ENCODE measurements around the gene HCAR1. TPM values are rescaled to one million over a fixed set of nuclear protein-coding genes. Genes with fewer than 3 reads are reported as not detected.
"Not testable (repeated sequence)": the region's sequence is repeated elsewhere in the genome, so short reads cannot be mapped to it uniquely, and the experiment has no call there.

The HCAR1 gene
- polyA plus RNA-seq (2012; ENCODE audit: low read depth, missing spikeins) = 0.54 TPM

GRCh38 chr12:122730215-122731014 is at the start of gene HCAR1:
Gene HCAR1 (minus strand): TSS chr12:122730844. CDS start chr12:122730339, 505 bp downstream.
- TF ChIP-seq SPI1 (IDR thresholded peaks at IDR 0.05; ENCODE audit: low read depth, low read length) (no peak), POLR2A (IDR thresholded peaks at IDR 0.05; ENCODE audit: low read depth, low read length) (peak; percentile 46)
- peak; percentile 78 for FAIRE-seq
- DNase-seq (ENCODE audit: insufficient read length, low spot score) = no peak

DNA sequence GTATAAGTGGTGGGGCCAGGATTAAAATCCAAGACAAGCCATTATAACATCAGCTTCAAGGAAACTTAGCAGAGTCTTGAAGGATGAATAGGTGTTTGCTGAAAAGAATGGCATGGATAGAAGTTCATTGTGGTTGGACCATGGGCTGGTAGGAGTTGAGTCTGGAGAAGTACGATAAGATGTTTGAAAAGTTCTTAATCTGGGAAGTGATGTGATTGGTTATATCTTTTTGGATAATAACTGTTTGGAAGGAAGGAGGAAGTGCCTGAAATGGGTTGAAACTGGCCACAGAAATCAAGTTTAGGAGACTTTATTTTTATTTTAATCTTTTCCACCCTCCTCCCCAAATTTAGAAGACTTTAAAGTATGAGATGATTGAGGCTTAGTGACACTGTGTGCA is 26.9 kb upstream of the HCAR1 start:
- TF ChIP-seq SPI1 (IDR thresholded peaks at IDR 0.05; ENCODE audit: low read depth, low read length) (peak; percentile 14; the same call in 1 of the 2 replicates), POLR2AphosphoS5 (IDR thresholded peaks at IDR 0.05; ENCODE audit: low read depth, low read length) (no peak), PAX5 (IDR thresholded peaks at IDR 0.05; ENCODE audit: insufficient read depth, low read length, severe bottlenecking) (no peak)
- FAIRE-seq (no peak), DNase-seq (ENCODE audit: insufficient read length, low spot score) (no peak)

- no peak for FAIRE-seq
- TF ChIP-seq TAF1 (IDR thresholded peaks at IDR 0.05; ENCODE audit: low read depth, low read length) = no peak
- no peak for TF ChIP-seq PAX5 (IDR thresholded peaks at IDR 0.05; ENCODE audit: insufficient read depth, low read length, severe bottlenecking)
- TF ChIP-seq SPI1 (IDR thresholded peaks at IDR 0.05; ENCODE audit: low read depth, low read length) = no peak
- TF ChIP-seq POU2F2 (IDR thresholded peaks at IDR 0.05; ENCODE audit: low read depth, low read length) = no peak
- no peak for TF ChIP-seq POLR2AphosphoS5 (IDR thresholded peaks at IDR 0.05; ENCODE audit: low read depth, low read length)
- TF ChIP-seq POLR2A (IDR thresholded peaks at IDR 0.05; ENCODE audit: low read depth, low read length) = no peak
- DNase-seq (ENCODE audit: insufficient read length, low spot score) = no peak
These were observed 24.1 kb upstream of the HCAR1 start for GRCh38 chr12:122754790-122755189.

DNA sequence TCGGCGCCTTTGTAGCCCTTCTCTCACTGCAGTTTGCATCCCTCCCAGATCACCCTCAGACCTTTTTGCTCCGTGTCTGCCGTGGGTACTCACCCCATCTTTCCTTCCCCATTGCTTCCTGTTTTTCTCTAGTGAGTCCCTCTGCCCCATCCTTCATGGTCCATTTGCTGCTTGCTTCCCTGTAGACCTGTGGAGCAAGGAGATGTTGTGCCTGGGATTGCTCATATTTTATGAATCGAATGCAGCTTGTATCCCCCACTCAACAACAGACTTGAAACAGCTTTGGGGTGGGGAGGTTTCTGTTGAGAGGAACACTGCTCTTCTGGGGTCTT is 22.6 kb upstream of the HCAR1 start:
- no peak for TF ChIP-seq TAF1 (IDR thresholded peaks at IDR 0.05; ENCODE audit: low read depth, low read length)
- TF ChIP-seq POU2F2 (IDR thresholded peaks at IDR 0.05; ENCODE audit: low read depth, low read length) = no peak
- no peak for TF ChIP-seq SPI1 (IDR thresholded peaks at IDR 0.05; ENCODE audit: low read depth, low read length)
- TF ChIP-seq POLR2AphosphoS5 (IDR thresholded peaks at IDR 0.05; ENCODE audit: low read depth, low read length) = no peak
- TF ChIP-seq PAX5 (IDR thresholded peaks at IDR 0.05; ENCODE audit: insufficient read depth, low read length, severe bottlenecking) = no peak
- TF ChIP-seq POLR2A (IDR thresholded peaks at IDR 0.05; ENCODE audit: low read depth, low read length) = no peak
- no peak for FAIRE-seq
- DNase-seq (ENCODE audit: insufficient read length, low spot score) = no peak

DNA sequence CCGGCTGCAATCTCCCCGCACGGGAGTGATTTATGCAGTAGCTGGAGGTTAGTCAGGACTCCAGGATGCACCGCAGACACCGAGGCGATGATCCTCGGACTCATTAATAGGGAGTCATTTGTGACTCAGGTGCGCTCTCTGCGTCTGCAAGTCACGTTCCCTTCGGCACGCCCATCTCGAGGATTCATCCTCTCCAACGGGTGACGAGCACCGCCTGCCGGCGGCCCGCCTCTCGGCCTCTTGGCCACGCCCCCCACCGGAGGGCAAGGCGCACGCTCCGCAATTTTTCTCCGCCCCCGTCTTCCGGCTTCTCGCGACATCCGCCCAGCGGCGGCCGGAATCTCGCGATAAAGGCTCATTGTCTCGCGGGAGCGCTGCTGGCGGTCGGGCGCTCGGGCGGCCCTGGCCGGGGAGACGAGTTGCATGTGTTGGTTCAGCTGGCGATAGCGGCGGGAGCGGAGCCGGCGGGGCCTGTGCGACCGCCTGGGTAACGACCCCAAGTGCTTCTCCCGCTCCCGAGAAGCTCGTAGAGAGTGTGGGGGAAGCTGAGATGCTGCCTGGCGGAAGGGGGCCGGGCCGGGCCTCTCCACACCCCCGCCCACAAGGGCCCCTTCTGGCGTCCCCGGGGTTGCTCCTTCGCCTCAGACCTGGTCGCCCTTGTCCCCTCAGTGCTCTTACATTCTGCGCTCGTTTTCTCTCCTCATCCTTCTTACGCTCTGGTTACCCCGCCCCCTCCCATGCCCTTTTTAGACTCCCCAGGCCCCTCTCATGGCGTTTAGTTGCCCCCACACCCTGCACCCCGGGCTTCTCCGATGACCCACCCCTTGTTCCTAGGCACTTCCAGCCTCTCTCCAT is 22.0 kb upstream of the HCAR1 start, which contains the start of gene DENR:
Gene DENR (plus strand): TSS at position 361 of the 855 bp plus-strand sequence. CDS start 878 bp downstream, outside the sequence.
- FAIRE-seq = peak; percentile 98
- TF ChIP-seq POLR2A (IDR thresholded peaks at IDR 0.05; ENCODE audit: low read depth, low read length) (peak; percentile 87), PAX5 (IDR thresholded peaks at IDR 0.05; ENCODE audit: insufficient read depth, low read length, severe bottlenecking) (peak; percentile 86), POU2F2 (IDR thresholded peaks at IDR 0.05; ENCODE audit: low read depth, low read length) (peak; percentile 53; the same call in 1 of the 2 replicates), POLR2AphosphoS5 (IDR thresholded peaks at IDR 0.05; ENCODE audit: low read depth, low read length) (peak; percentile 79), SPI1 (IDR thresholded peaks at IDR 0.05; ENCODE audit: low read depth, low read length) (no peak), TAF1 (IDR thresholded peaks at IDR 0.05; ENCODE audit: low read depth, low read length) (peak; percentile 78; the same call in 1 of the 2 replicates)
- DNase-seq (ENCODE audit: insufficient read length, low spot score) = peak; percentile 87

DNA sequence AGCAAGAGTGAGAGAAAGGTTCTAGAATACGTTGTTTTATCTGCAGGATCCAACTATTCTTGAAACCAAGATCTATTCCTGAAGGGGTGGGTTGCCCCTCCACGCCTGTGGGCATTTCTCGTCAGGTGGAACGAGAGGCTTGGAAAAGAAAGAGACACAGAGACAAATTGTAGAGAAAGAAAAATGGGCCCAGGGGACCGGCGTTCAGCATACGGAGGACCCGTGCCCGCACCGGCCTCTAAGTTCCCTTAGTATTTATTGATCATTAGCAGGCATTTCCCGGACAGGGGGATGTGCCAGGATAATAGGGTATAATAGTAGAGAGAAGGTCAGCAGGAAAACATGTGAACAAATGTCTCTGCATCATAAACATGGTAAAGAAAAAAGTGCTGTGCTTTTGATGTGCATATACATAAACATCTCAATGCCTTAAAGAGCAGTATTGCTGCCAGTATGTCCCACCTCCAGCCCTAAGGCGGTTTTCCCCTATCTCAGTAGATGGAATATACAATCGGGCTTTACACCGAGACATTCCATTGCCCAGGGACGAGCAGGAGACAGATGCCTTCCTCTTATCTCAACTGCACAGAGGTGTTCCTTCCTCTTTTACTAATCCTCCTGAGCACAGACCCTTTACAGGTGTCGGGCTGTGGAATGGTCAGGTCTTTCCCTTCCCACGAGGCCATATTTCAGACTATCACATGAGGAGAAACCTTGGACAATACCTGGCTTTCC is 20.3 kb upstream of the HCAR1 start:
- FAIRE-seq; DNase-seq (ENCODE audit: insufficient read length, low spot score): not testable (repeated sequence)

DNA sequence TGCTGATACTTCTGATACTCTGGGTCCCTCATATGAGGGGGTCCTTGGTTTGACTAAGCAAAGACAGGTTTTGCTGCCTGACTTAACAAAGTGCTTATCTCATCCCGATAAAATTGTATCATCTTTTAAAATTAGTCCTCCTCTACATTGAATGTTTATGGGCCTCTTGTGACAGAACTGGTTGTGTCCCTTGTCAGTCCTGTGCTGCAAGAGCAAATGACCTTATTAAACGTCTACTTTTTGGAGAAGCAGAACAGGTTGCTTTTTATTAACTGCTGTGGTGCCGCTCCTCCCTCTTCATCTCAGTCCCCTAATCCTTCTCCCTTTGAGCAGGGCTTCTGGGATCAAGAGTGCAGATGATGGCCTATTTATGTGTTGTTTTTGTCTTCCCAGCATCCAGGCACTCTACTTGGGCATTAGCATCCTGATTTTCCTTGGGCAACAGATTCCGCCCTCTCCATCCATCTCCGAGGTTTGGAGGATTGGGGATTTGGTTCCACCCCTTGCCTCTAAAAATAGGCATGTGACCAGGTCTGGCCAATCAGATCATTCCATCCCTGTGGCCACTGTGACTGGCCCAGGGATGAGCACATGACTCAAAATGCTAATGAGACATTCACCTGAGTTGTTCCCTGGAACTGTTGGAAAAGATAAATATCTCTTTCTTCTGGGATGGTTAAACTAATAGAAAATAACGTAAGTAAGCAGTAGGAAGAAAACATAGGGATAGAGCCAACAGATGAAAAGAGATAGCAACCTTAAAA is 19.1 kb upstream of the HCAR1 start:
- FAIRE-seq (no peak), DNase-seq (ENCODE audit: insufficient read length, low spot score) (no peak)
- TF ChIP-seq TAF1 (IDR thresholded peaks at IDR 0.05; ENCODE audit: low read depth, low read length) (no peak), POLR2AphosphoS5 (IDR thresholded peaks at IDR 0.05; ENCODE audit: low read depth, low read length) (no peak), SPI1 (IDR thresholded peaks at IDR 0.05; ENCODE audit: low read depth, low read length) (no peak), PAX5 (IDR thresholded peaks at IDR 0.05; ENCODE audit: insufficient read depth, low read length, severe bottlenecking) (no peak)

- FAIRE-seq (no peak), DNase-seq (ENCODE audit: insufficient read length, low spot score) (no peak)
- no peak for TF ChIP-seq POLR2A (IDR thresholded peaks at IDR 0.05; ENCODE audit: low read depth, low read length)
- peak; percentile 33 for TF ChIP-seq SPI1 (IDR thresholded peaks at IDR 0.05; ENCODE audit: low read depth, low read length)
These were observed 16.8 kb upstream of the HCAR1 start for GRCh38 chr12:122747224-122748135.

Measured in GM12891 (cell line).